SU-DHL-6 (cell line): ENCODE data around the gene LRCH1.

Source experiments
- H2AFZ ChIP-seq: fragments of 200-600 bp; sonication (generic); 2 replicates; pipeline ENCODE4 v1.6.1; 2014; ENCODE audit warnings: low read depth, mild to moderate bottlenecking, moderate library complexity, mixed read lengths, antibody characterized with exemption, low read length; ENCODE audit not compliant: severe bottlenecking
- H3F3A ChIP-seq: fragments of 200-600 bp; shearing (Covaris generic); 2 replicates; pipeline ENCODE4 v1.6.0; 2016; ENCODE audit warnings: antibody characterized with exemption, mild to moderate bottlenecking; ENCODE audit not compliant: insufficient read depth
- H3K27ac ChIP-seq: fragments of 200-600 bp; sonication (generic); 2 replicates; pipeline ENCODE4 v1.5.1; 2016; ENCODE audit warnings: low read depth, mild to moderate bottlenecking, low read length, moderate library complexity, mixed read lengths
- H3K27me3 ChIP-seq: fragments of 200-600 bp; sonication (generic), shearing (Covaris generic); 2 replicates; pipeline ENCODE4 v1.6.0; 2014; ENCODE audit warnings: mild to moderate bottlenecking, low read length
- H3K36me3 ChIP-seq: fragments of 200-600 bp; sonication (generic); 2 replicates; pipeline ENCODE4 v1.6.1; 2014; ENCODE audit warnings: mild to moderate bottlenecking, low read length, mixed read lengths
- H3K4me2 ChIP-seq: fragments of 300-600, 200-600 bp; shearing (Covaris generic), sonication (generic); 2 replicates; pipeline ENCODE4 v1.6.0; 2014; ENCODE audit warnings: low read length, low read depth, mild to moderate bottlenecking; ENCODE audit not compliant: poor library complexity, severe bottlenecking
- H3K4me3 ChIP-seq: fragments of 200-600 bp; sonication (generic); 2 replicates; pipeline ENCODE4 v1.5.1; 2014; ENCODE audit warnings: antibody characterized with exemption, low read length, mild to moderate bottlenecking, mixed read lengths; ENCODE audit not compliant: insufficient read depth, poor library complexity, severe bottlenecking
- H3K79me2 ChIP-seq: fragments of 200-600 bp; sonication (generic); 2 replicates; pipeline ENCODE4 v1.6.1; 2014; ENCODE audit warnings: mild to moderate bottlenecking, low read length, moderate library complexity; ENCODE audit not compliant: insufficient read depth
- H3K9ac ChIP-seq: fragments of 200-600 bp; sonication (generic); 2 replicates; pipeline ENCODE4 v1.7.0; 2014; ENCODE audit warnings: mild to moderate bottlenecking, low read length
- H3K9me2 ChIP-seq: fragments of 200-600 bp; sonication (generic); replicated peaks from 2 replicates; pipeline ENCODE4 v1.6.1; 2014; ENCODE audit warnings: low read length; ENCODE audit not compliant: insufficient read depth
- H3K9me3 ChIP-seq: fragments of 200-600 bp; sonication (generic); 2 replicates; pipeline ENCODE4 v1.6.1; 2014; ENCODE audit warnings: low read length, mixed read lengths; ENCODE audit not compliant: insufficient read depth
- H4K20me1 ChIP-seq: fragments of 200-600 bp; sonication (generic); 2 replicates; pipeline ENCODE4 v1.6.1; 2014; ENCODE audit warnings: low read depth, mild to moderate bottlenecking, antibody characterized with exemption, low read length, moderate library complexity, mixed read lengths
- CTCF ChIP-seq: fragments of 200-600 bp; sonication (generic); IDR thresholded peaks from one replicate; pipeline ENCODE4 v1.5.1; 2017; ENCODE audit warnings: antibody characterized with exemption, mild to moderate bottlenecking, low read length, moderate library complexity; ENCODE audit not compliant: insufficient read depth, poor library complexity, severe bottlenecking
- EZH2phosphoT487 ChIP-seq: fragments of 200-600 bp; sonication (generic), shearing (Covaris generic); conservative IDR thresholded peaks from 2 replicates; pipeline ENCODE4 v1.6.1; 2018; ENCODE audit warnings: mild to moderate bottlenecking, antibody characterized with exemption, low read length, moderate library complexity, mixed read lengths

LRCH1 gene

GRCh38 chr13:46605076-46605824, 52.3 kb downstream of the LRCH1 start:
- Histone ChIP-seq H3K9me3 (no peaks in the 10 kb centered on the region), H3K9me2 (no peaks in the 10 kb centered on the region), H3K36me3 (no peaks in the 10 kb centered on the region), H2AFZ (no peak overlapping the region), H3K4me2 (no peak overlapping the region), H3K9ac (no peak overlapping the region), H3K79me2 (peaks cover 85% of the 10 kb centered on the region), H4K20me1 (peaks cover 16% of the 10 kb centered on the region), H3K27me3 (no peaks in the 10 kb centered on the region), H3K27ac (no peak overlapping the region), H3F3A (peaks cover 11% of the 10 kb centered on the region; the same call in 1 of the 2 replicates), H3K4me3 (no peak overlapping the region)
- TF ChIP-seq CTCF = no peak

GRCh38 chr13:46605825-46606554, 53.0 kb downstream of the LRCH1 start:
- H2AFZ ChIP-seq = no peak overlapping the region
- H3K27me3 ChIP-seq = no peaks in the 10 kb centered on the region
- H3K4me3 ChIP-seq = no peak overlapping the region
- H3F3A ChIP-seq = peaks cover 7% of the 10 kb centered on the region; the same call in 1 of the 2 replicates
- TF ChIP-seq CTCF (no peak), EZH2phosphoT487 (no peak)
- H3K79me2 ChIP-seq = peaks cover 83% of the 10 kb centered on the region
- H3K4me2 ChIP-seq = no peak overlapping the region
- H3K9ac ChIP-seq = no peak overlapping the region
- H4K20me1 ChIP-seq = peaks cover 16% of the 10 kb centered on the region
- H3K9me3 ChIP-seq = no peaks in the 10 kb centered on the region
- no peak overlapping the region for H3K27ac ChIP-seq
- H3K36me3 ChIP-seq = no peaks in the 10 kb centered on the region
- H3K9me2 ChIP-seq = no peaks in the 10 kb centered on the region

GRCh38 chr13:46606970-46607369, 54.0 kb downstream of the LRCH1 start:
- no peak overlapping the region for H2AFZ ChIP-seq
- no peaks in the 10 kb centered on the region for H3K9me2 ChIP-seq
- no peak for TF ChIP-seq EZH2phosphoT487
- TF ChIP-seq CTCF = no peak
- H3K79me2 ChIP-seq = peaks cover 76% of the 10 kb centered on the region
- peaks cover 16% of the 10 kb centered on the region for H4K20me1 ChIP-seq
- H3K9me3 ChIP-seq = no peaks in the 10 kb centered on the region
- H3F3A ChIP-seq = 0 out of 2 replicates have a peak, but pooled peaks cover 3% of the 10 kb centered on the region
- no peak overlapping the region for H3K4me2 ChIP-seq
- H3K27ac ChIP-seq = no peak overlapping the region
- no peak overlapping the region for H3K4me3 ChIP-seq
- no peak overlapping the region for H3K9ac ChIP-seq
- no peaks in the 10 kb centered on the region for H3K27me3 ChIP-seq
- no peaks in the 10 kb centered on the region for H3K36me3 ChIP-seq
